NCI-H2107 treated with DMSO at 0.1 percent for 48 hours (cell line): ENCODE data around the gene SPPL3.
A peak's percentile ranks its signal among the peaks of the same experiment; 100 is the strongest.
"Not testable (repeated sequence)": the region's sequence is repeated elsewhere in the genome, so short reads cannot be mapped to it uniquely, and the experiment has no call there.

Experiments
- DNase-seq: peaks from one replicate; lab custom pipeline; 2025; ENCODE audit not compliant: unreplicated experiment; lab: John Stamatoyannopoulos, UW

Gene SPPL3

DNA sequence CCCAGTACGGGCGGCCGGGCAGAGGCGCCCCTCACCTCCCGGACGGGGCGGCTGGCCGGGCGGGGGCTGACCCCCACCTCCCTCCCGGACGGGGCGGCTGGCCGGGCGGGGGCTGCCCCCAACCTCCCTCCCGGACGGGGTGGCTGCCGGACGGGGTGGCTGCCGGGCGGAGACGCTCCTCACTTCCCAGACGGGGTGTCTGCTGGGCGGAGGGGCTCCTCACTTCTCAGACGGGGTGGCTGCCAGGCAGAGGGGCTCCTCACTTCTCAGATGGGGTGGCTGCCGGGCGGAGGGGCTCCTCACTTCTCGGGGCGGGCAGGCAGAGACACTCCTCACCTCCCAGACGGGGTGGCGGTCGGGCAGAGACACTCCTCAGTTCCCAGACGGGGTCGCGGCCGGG, 172.0 kb downstream of the SPPL3 start:
- DNase-seq: not testable (repeated sequence)

DNA sequence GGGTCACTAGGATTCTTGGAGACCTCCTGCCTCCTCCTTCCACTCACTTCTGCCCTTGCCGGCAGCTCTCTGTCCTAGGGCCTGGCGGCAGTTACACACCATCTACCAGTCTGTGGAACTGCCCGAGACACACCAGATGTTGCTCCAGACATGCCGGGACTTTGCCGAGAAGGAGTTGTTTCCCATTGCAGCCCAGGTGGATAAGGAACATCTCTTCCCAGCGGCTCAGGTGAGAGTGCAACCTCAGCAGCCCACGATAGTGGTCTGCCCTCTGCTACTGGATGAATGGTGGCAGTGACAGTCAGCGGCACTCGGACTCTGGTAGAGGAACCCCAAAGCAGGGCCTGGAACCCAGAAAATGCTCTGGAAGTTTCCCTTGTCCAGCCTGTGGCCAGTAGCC, 177.2 kb downstream of the SPPL3 start:
- DNase-seq: no peak

DNA sequence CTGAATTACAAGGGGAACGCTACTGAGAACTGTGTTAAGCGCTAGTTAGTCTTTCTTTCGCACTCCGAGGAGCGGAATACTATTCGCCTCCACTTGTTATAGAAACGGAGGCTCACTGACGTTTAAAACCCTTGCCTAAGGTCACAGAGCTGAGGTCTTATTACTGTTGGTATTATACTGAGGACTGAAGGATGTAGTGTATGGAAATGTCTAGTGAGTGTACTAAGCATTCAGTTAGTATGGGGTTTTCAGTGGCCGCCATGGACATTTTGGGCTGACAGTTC, 177.7 kb downstream of the SPPL3 start:
- no peak for DNase-seq

DNA sequence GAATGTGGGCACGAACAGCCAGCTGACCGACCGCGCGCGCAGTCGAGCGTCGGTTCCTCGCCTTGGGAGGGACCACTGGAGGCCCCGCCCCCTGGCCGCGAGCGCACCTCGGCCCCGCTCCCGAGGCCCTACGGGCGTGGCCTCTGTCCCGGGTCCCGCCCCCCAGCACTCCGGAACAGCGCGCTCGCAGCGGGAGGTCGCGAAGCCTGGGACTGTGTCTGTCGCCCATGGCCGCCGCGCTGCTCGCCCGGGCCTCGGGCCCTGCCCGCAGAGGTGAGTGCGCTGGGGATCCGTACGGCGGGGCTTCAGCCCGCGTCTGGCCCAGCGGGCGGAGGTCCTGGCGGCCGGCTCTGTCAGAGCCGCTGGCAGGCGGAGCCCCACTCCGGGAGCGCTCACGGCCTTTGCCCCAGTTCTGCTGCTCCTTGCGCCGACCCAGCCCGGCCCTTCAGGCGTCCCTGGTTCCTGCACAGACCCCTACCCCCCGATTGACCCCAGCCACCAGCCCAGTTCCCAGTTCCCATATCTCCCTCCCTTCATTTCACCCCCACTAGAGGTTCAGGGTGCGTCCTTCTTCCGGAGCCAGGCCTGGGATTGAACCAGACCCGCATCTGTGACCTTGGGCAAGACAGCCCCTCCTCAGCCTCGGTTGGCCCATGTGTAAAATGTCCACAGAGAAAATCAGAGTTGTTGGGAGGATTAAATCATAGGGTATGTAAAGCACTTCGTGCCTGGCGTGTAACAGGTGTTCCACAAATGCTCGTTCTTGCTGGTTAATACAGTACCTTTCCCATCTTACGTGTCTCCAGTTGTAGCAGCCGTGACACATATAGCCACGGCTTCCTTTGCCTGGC, 178.3 kb downstream of the SPPL3 start, which contains the start of gene ACADS:
TSS of gene ACADS (plus strand) at position 168 of the 851 bp plus-strand sequence. CDS start at position 228, 60 bp downstream.
- DNase-seq: peak; percentile 68

DNA sequence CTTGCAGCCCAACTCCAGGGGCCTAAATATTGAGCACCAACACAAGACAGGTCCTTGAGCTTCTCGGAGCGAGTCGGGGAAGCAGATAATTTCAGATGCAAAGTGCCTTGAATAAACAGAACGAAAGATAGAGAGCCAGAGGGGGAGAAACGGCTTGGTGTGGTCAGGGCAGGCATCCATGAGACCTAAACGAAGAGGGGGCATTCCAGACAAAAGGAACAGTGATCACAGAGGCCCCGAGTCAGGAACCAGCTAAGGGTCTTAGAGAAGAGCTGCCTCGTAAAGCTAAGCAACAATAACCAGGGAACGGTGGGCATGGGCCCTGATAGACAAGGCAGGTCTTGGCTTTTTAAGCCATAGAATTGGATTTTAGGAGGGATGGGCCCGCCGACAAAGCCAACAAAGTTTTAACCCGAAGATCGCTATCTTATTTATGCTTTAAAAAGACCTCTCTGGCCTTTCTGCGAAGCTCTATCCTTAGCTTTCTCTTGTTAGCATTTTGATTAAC, 179.0 kb downstream of the SPPL3 start:
- DNase-seq: peak; percentile 49

DNA sequence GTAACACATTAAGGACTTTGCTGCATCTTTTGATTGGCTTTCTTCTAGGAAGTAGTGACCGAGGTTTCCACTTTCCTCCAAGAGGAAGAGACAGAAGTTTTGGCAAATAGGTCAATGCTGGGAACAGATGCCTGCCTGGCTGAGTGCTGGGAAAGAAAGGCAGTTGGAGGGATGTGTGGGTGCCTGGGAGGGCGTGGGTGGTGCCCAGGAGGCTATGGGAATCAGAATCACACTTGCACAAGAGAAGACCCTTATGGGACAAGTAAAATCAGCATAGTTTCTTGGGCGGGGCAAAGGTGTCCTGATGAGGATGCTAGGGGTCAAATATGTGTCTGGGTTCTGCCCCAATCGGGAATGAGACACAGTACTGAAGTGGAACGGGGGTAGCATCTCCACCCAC, 179.4 kb downstream of the SPPL3 start:
- no peak for DNase-seq

DNA sequence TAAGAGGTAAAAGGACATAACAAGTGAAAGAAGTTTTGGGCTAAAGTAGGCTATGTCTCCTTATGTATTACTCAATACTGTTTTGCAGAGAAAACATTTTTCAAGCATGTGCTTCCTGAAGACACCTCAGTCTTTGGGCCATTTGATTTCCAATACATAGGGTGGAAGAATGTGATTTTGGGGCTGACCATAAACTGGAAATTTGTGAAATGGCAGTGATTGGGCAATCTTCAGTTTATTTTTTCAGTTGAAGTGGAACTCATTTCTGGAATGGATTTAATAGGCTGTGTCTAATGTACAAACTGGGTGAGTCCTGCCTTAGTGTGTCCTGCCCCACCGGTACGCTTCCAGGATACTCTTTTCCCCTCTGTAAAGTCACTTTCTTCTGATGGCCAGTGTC, 181.4 kb downstream of the SPPL3 start:
- no peak for DNase-seq

DNA sequence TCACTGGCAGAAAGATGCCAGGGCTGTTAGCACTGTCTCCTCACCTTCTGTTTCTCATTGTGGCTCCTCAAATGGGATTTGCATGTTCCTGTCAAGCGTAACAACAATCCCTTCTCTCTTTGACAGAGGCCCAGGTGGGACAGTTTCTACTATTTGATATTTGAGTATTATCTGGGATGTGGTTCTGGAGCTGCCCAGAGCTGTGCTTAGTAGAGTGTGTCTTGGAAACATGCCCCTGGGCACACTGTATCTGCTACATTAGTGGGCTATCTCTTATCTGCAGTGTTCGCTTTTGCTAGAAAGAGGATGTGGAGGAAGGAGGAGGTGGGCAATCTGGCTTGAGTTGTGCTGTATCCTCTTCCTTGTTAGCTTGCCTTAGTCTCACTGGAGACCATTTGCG, 182.3 kb downstream of the SPPL3 start:
- no peak for DNase-seq

DNA sequence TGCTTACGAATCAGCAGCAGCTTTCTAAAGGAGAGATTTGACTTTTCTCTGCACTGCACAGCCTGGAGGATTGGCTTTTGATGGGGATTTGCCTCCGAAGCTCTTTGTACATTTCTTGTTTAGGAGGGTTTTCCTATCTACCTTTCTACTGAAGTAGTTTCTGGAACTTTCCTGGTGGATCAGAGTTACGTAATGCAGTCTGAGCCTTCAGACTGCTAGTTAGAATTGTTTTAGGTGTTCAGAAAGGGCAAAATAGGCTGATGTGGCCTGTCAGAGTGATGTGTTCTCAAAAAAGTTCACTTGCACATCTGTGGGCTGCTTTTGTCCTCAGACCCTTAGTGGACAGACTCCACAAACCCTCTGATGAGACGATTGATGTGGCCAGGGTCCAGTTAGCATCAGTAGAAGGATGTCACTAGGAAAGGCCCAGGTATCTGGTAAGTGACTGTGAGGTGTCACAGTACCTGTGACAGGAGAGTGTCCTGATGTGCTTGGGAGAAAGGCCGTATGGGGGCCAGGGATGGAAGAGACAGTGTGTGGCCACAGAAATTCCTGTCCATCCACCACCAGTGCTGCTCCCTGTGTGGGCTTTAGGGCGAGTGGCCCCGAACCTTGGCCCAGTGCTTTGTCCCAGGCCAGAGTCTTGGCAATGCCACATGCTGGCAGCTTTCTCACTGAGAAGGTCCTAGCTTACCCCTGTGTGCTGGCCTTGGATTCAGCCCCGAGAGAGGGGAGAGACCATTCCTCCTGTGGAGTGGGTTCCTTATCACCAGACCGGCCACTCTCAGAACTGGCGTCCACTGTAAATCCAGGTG, 183.0 kb downstream of the SPPL3 start:
- DNase-seq: no peak

DNA sequence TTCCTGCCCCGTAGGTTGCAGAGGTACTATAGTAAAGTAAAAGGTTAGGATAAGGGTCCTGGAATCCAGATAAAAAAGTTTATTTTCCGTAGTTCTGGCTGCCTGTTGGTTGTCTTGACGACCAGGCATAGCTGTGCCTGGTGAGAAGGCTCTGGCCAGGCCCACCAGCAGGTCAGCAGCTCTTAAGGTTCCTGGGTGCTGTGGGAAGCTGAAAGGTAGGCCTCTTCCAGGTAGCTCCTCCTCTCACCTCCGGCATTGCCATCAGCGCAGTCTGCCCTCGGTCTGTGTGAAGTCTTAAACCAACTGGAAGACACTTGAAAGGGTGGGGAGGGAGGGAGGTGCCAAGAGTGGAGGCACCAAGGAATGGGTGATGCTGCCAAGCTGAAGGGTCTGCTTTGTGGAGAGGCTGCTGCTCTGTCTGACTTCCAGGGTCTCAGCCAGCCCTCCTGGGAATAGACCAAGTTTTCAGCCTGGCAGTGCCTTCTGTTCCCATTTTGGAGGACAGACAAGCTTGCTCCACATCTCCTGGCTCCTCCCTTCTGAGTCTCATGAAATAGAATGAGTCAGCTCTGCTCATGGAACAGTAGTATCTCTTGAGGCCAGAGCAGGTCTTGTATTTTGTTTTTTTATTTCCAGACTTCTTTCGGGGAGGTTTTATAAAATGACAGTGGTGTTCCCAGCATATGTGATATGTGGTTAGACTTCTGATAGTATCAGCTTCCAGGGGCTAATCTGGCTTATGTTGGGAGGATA, 183.7 kb downstream of the SPPL3 start:
- DNase-seq: no peak

DNA sequence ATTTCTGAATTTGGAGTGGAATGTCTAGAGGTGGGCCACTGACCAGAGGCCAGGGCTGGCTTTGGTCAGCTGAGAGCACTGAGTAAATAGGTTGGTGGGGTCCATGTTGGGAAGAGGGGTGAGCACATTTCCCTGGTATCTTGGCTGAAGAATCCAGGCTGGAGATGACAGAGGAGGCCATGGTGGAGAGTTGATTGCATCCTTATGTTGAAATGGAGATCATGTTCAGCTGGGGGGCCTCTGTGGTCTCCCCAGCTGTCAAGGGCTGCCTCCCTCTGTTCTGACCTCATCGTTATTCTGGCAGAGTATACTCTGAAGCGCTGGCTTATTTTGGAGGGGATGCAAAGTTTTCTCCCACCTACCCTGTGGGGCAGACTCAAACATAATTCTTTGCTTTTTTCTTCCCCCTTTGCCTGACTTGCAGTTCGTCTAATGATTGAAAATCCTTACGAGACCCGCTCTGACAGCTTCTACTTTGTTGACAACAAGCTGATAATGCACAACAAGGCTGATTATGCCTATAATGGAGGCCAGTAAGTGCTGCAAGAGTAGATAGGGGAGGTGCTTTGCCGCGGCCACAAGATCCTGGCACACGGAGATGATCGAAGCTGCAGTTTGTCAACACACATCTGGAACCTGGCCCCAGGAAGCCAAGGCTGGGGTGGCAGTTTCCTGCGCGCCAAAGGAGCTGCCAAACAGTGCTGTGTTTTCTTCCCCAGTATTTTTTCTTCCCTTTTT, 184.5 kb downstream of the SPPL3 start:
- no peak for DNase-seq

DNA sequence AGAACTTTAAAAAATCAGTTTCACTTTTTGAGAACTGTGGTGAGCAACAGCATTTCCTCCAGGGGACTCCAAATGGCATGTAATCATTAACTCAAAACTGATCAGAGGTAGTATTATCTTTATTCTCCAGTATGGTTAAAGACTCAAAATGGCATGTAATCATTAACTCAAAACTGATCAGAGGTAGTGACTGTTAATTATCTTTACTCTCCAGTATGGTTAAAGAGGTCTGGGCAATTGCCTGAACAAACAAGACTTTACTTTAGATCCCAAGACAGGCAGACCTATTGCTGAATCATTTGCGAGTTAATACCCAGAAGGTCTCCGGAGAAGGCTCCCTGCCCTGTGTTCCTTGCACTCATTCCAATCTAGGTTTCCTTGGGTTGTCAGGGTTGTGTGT, 185.1 kb downstream of the SPPL3 start:
- DNase-seq: no peak

DNA sequence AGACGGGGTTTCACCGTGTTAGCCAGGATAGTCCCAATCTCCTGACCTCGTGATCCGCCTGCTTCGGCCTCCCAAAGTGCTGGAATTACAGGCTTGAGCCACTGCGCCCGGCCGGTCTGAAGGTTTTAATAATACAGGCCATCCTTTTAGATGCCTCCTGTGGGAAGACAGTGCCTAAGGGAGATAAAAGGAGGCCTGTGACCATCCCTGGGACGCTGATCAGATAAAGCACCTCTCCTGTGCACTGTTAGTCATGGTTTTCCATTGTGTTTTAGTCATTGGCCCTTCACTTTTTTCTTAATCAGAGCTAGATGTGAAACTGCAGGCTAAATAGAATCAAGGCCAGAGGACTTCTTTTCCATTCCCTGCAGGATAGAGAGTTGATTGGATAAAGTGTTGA, 186.1 kb downstream of the SPPL3 start:
- no peak for DNase-seq

DNA sequence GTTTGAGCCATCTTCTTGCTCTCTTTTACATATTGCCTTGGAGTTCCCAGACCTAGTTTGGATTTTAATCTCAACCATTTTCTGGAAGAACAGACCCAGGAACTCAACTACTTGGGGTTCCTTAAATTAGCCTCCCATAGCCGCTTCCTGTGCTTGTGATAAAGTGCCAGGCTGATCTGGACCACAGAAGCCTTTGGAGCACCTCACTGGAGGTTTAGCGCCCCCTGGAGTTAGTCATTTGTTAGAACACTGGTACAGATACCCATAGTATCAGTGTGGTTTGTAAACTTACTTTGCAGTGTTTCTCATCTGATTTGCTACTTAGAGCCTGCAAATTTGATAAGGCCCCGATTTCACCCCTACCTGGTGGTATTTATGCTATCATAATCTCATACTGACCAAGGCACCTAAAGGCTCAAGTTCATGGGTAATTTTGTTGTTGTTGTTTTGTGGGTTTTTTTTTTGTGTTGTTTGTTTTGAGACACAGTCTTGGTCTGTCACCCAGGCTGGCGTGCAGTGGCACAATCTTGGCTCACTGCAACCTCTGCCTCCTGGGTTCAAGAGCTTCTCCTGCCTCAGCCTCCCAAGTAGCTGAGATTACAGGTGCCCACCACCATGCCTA, 190.2 kb downstream of the SPPL3 start:
- DNase-seq: peak; percentile 87

DNA sequence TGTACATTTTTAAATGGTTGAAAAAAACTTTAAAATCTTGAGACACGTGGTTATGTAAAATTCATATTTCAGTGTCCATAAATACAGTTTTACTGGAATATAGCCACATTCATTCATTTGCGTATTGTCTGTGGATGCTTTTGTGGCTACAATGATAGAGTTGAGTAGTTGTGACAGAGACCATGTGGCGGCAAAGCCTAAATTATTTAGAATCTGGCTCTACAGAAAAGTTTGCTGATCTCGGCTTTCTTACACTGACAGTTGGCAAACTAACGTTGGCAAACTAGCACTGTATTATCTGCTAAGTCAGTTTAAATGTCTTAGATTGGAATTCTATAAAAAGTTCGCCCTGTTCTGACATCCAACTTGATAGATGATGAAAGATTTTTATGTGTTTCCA, 191.5 kb downstream of the SPPL3 start:
- DNase-seq: no peak
